Articular chondrocyte of knee joint (primary cell): Measurements from ENCODE around the gene HMGCS2. TPM values are rescaled to one million over a fixed set of nuclear protein-coding genes. Genes with fewer than 3 reads are reported as not detected.

Experiments used
- total RNA-seq: library from RNA; depleted of rRNA; stranded (reverse); fragments of >200 nt; gene quantifications from 2 replicates; pipeline ENCODE4 v1.2.3, GENCODE V29; 2012

Gene HMGCS2
- total RNA-seq, result not detected in 2 replicates

DNA sequence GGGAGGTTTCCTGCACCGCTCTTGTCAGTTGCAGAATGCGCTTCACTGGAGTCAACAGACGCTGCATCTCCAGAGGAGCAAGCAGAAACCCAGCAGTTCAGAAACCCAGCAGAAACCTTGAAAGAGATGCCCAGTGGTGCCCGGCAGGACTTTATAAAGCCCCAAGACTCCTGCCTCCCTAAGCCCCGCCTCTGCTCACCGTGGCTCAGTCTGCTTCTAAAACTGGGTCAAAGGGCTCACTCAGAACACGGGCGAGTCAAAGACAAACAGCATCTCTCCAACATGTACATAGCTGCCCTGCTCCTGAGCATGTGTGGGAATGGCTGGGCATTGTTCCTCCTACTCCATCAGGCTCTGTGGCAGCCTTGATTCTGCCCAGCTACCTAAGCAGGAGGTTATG, at the start of gene HMGCS2:
HMGCS2 (minus strand) TSS at position 128 of the 400 bp plus-strand sequence; CDS start at position 67, 61 bp downstream.

DNA sequence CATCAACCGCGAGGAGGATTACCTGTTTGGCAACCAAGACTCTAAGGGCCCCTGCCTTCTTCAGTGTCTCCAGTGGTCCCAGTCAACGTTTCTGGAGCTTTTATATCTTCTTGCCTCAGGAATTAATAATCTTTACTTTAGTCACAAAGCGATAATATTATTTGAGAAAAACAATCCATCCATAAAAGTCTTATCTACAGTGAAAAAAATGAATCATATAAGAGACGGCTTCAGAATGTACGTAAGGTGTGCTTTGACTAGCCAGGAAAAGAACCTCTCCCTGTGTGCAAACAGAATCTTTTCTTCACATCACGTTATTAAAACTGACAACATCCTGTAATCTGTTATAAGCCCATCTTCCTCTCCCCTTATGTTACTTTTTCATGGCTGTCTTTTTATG, 42.7 kb upstream of the HMGCS2 start, which contains the start of gene REG4:
REG4 (minus strand) TSS at position 74 of the 400 bp plus-strand sequence. CDS start 2,691 bp downstream, outside the sequence.

GRCh38 chr1:119711804-119712341, 56.8 kb downstream of the HMGCS2 start, which contains the start of gene PHGDH:
Gene PHGDH (plus strand): TSS chr1:119711934. CDS start chr1:119712023, 89 bp downstream.

Other genes starting within 250 kb of the HMGCS2 start
- gene ZNF697, start 120.6 kb downstream of the HMGCS2 start, total RNA-seq, result 6.1 and 9.4 TPM in 2 replicates
- gene PHGDH, start 57.0 kb downstream of the HMGCS2 start, total RNA-seq, result 112 and 134 TPM in 2 replicates
- gene REG4, start 42.6 kb upstream of the HMGCS2 start, total RNA-seq, result not detected in 2 replicates
- gene ADAM30, start 127.6 kb upstream of the HMGCS2 start, total RNA-seq, result not detected in 2 replicates